GM21447 (cell line): ENCODE results near the gene BPIFB2.

ENCODE experiments used
- ATAC-seq: cut with Tn5 transposase; IDR thresholded peaks from one replicate; pipeline ENCODE4 v1.9.1; 2021; ENCODE audit not compliant: unreplicated experiment

BPIFB2 gene

GRCh38 chr20:33020278-33021161, 13.0 kb downstream of the BPIFB2 start:
- ATAC-seq: no peak

- no peak for ATAC-seq
These were observed 14.4 kb downstream of the BPIFB2 start for GRCh38 chr20:33021879-33022278.

- no peak for ATAC-seq
These were observed 14.8 kb downstream of the BPIFB2 start for GRCh38 chr20:33022289-33022688.

GRCh38 chr20:33022694-33023438, 15.4 kb downstream of the BPIFB2 start:
- no peak for ATAC-seq

- no peak for ATAC-seq
These were observed 16.1 kb downstream of the BPIFB2 start for GRCh38 chr20:33023439-33024242.

- no peak for ATAC-seq
These were observed 16.7 kb downstream of the BPIFB2 start for GRCh38 chr20:33024243-33024560.

- ATAC-seq: no peak
These were observed 17.3 kb downstream of the BPIFB2 start for GRCh38 chr20:33024609-33025317.

- no peak for ATAC-seq
These were observed 17.9 kb downstream of the BPIFB2 start for GRCh38 chr20:33025318-33025876.

- ATAC-seq: no peak
These were observed 18.7 kb downstream of the BPIFB2 start for GRCh38 chr20:33026072-33026778.

GRCh38 chr20:33026779-33027759, 19.6 kb downstream of the BPIFB2 start:
- ATAC-seq: no peak

GRCh38 chr20:33027769-33028751, 20.6 kb downstream of the BPIFB2 start:
- no peak for ATAC-seq

- no peak for ATAC-seq
These were observed 21.4 kb downstream of the BPIFB2 start for GRCh38 chr20:33028875-33029274.

GRCh38 chr20:33030076-33030475, 22.6 kb downstream of the BPIFB2 start:
- ATAC-seq: no peak

- ATAC-seq: no peak
These were observed 23.1 kb downstream of the BPIFB2 start for GRCh38 chr20:33030569-33030968.

GRCh38 chr20:33031531-33031930, 24.0 kb downstream of the BPIFB2 start, which contains the start of gene BPIFB6:
BPIFB6 (plus strand) TSS chr20:33031648; CDS start chr20:33031648, 0 bp downstream.
- no peak for ATAC-seq

- no peak for ATAC-seq
These were observed 25.1 kb downstream of the BPIFB2 start for GRCh38 chr20:33032555-33032954.

- ATAC-seq: no peak
These were observed 25.9 kb downstream of the BPIFB2 start for GRCh38 chr20:33033381-33033780.
